Thoracic aorta (tissue), 2 donors: ENCODE results near the gene NNT. TPM values are rescaled to one million over a fixed set of nuclear protein-coding genes. Genes with fewer than 3 reads are reported as not detected.

Experiments used
- ATAC-seq: fragments of 150-250 bp; one replicate; pipeline ENCODE4 v1.8.0; 2017; ENCODE audit warnings: low read depth; ENCODE audit not compliant: insufficient number of reproducible peaks, low FRiP score
- DNase-seq: peaks from one replicate; pipeline ENCODE4 v3.0.0-alpha.2; 2020; ENCODE audit warnings: low spot score
- H3K27ac ChIP-seq, 2 donors: fragments of 200-600 bp; sonication (generic); 1 replicate in 1 of 2; 2 replicates in 1 of 2; pipeline ENCODE4 v1.5.1; 2016; ENCODE audit warnings: mild to moderate bottlenecking in 2 of 2, moderate library complexity in 2 of 2
- H3K27me3 ChIP-seq: fragments of 200-600 bp; sonication (generic); replicated peaks from 2 replicates; pipeline ENCODE4 v1.6.0; 2016; ENCODE audit warnings: mild to moderate bottlenecking; ENCODE audit not compliant: insufficient read depth
- H3K36me3 ChIP-seq: fragments of 200-600 bp; sonication (generic); one replicate; pipeline ENCODE4 v1.5.1; 2016
- H3K4me1 ChIP-seq, 2 donors: fragments of 200-600 bp; sonication (generic); 1 replicate in 1 of 2; 2 replicates in 1 of 2; pipeline versions ENCODE4 v1.5.1 to v1.6.0; 2016; ENCODE audit warnings: low read depth in 2 of 2, mild to moderate bottlenecking in 1 of 2; ENCODE audit not compliant: control insufficient read depth in 1 of 2
- H3K4me3 ChIP-seq: fragments of 200-600 bp; sonication (generic); 2 replicates; pipeline ENCODE4 v1.5.1; 2016; ENCODE audit warnings: mild to moderate bottlenecking
- H3K9me3 ChIP-seq: fragments of 200-600 bp; sonication (generic); 2 replicates; pipeline ENCODE4 v1.5.1; 2016
- CTCF ChIP-seq: fragments of 200-600 bp; sonication (generic); IDR thresholded peaks from one replicate; pipeline ENCODE4 v1.5.1; 2019; ENCODE audit warnings: antibody characterized with exemption
- total RNA-seq, 2 donors: library from RNA; depleted of rRNA; stranded (reverse); fragments of >200 nt; gene quantifications; one replicate each; pipeline versions ENCODE4 v1.1.0 to v1.2.3, GENCODE V29; 2016

The NNT gene
- total RNA-seq, 2 donors from 2014 or later: 27.9 to 28.9 TPM

GRCh38 chr5:43642428-43642827, 39.4 kb downstream of the NNT start:
- H3K36me3 ChIP-seq: no peaks in the 10 kb centered on the region
- no peaks in the 10 kb centered on the region for H3K27me3 ChIP-seq
- peak overlapping the region in 1 of 2 donors; percentile 25 for H3K27ac ChIP-seq
- no peak overlapping the region for H3K4me3 ChIP-seq
- DNase-seq (no peak), ATAC-seq (no peak)
- no peaks in the 10 kb centered on the region for H3K9me3 ChIP-seq
- peaks cover 32 to 54% of the 10 kb centered on the region in 2 donors for H3K4me1 ChIP-seq
- no peak for TF ChIP-seq CTCF

GRCh38 chr5:43643327-43643726, 40.3 kb downstream of the NNT start:
- DNase-seq: no peak
- Histone ChIP-seq H3K27me3 (no peaks in the 10 kb centered on the region), H3K27ac (no peak overlapping the region), H3K9me3 (no peaks in the 10 kb centered on the region), H3K36me3 (no peaks in the 10 kb centered on the region), H3K4me1 (peaks cover 33 to 51% of the 10 kb centered on the region in 2 donors), H3K4me3 (no peak overlapping the region)
- TF ChIP-seq CTCF: no peak
- no peak for ATAC-seq

- DNase-seq: no peak
- no peak for ATAC-seq
- H3K27me3 ChIP-seq: no peaks in the 10 kb centered on the region
- H3K4me3 ChIP-seq: no peak overlapping the region
- no peak for TF ChIP-seq CTCF
- H3K27ac ChIP-seq: no peak overlapping the region
- H3K4me1 ChIP-seq: peaks cover 34 to 51% of the 10 kb centered on the region in 2 donors
- H3K9me3 ChIP-seq: no peaks in the 10 kb centered on the region
- H3K36me3 ChIP-seq: no peaks in the 10 kb centered on the region
Observed at GRCh38 chr5:43643750-43644149, 40.8 kb downstream of the NNT start.

GRCh38 chr5:43646992-43647391, 44.0 kb downstream of the NNT start:
- no peak overlapping the region for H3K27ac ChIP-seq
- peak; percentile 10 for TF ChIP-seq CTCF
- H3K9me3 ChIP-seq: no peaks in the 10 kb centered on the region
- peaks cover 24 to 43% of the 10 kb centered on the region in 2 donors for H3K4me1 ChIP-seq
- ATAC-seq (no peak), DNase-seq (no peak)
- no peak overlapping the region for H3K4me3 ChIP-seq
- no peaks in the 10 kb centered on the region for H3K36me3 ChIP-seq
- no peaks in the 10 kb centered on the region for H3K27me3 ChIP-seq

- Histone ChIP-seq H3K4me1 (peaks cover 21 to 40% of the 10 kb centered on the region in 2 donors), H3K36me3 (no peaks in the 10 kb centered on the region), H3K4me3 (no peak overlapping the region), H3K27ac (no peak overlapping the region), H3K9me3 (no peaks in the 10 kb centered on the region), H3K27me3 (no peaks in the 10 kb centered on the region)
- ATAC-seq (no peak), DNase-seq (no peak)
- no peak for TF ChIP-seq CTCF
Observed at GRCh38 chr5:43647789-43648188, 44.8 kb downstream of the NNT start.
